IPS DF 6.9 (cell line): Measurements from ENCODE around the gene TRPM3.
A peak's percentile ranks its signal among the peaks of the same experiment; 100 is the strongest.

Source experiments
- DNase-seq: peaks from one replicate; pipeline ENCODE4 v3.0.0-alpha.2; 2013; ENCODE audit warnings: low read depth, low spot score
- H3K27ac ChIP-seq: one replicate; pipeline ENCODE4 v1.5.1; 2013; ENCODE audit warnings: low read length, control low read depth
- H3K27me3 ChIP-seq: 2 replicates; pipeline ENCODE4 v1.6.1; 2013; ENCODE audit warnings: mild to moderate bottlenecking, low read length; ENCODE audit not compliant: control insufficient read depth, insufficient read depth
- H3K36me3 ChIP-seq: 2 replicates; pipeline ENCODE4 v1.6.1; 2013; ENCODE audit warnings: low read length; ENCODE audit not compliant: control insufficient read depth, insufficient read depth
- H3K4me1 ChIP-seq: 2 replicates; pipeline ENCODE4 v1.6.1; 2013; ENCODE audit warnings: low read length; ENCODE audit not compliant: control insufficient read depth, insufficient read depth
- H3K4me3 ChIP-seq: 2 replicates; pipeline ENCODE4 v1.5.1; 2013; ENCODE audit warnings: mild to moderate bottlenecking, low read length
- H3K9me3 ChIP-seq: 2 replicates; pipeline ENCODE4 v1.6.1; 2013; ENCODE audit warnings: low read length, inconsistent platforms; ENCODE audit not compliant: control insufficient read depth, insufficient read depth
- WGBS: extraction: QIAGEN DNeasy Blood & Tissue Kit; methylation state at CpG from one replicate; pipeline ENCODE4 v1.1.7; 2013; ENCODE audit warnings: mixed read lengths, missing lambda C conversion rate; ENCODE audit not compliant: insufficient read length, insufficient coverage; 5-methylcytosine and 5-hydroxymethylcytosine counted together

TRPM3 gene

GRCh38 chr9:71128796-71129195 is 7.4 kb upstream of the TRPM3 start:
- Histone ChIP-seq H3K27me3 (no peaks in the 10 kb centered on the region), H3K36me3 (no peaks in the 10 kb centered on the region), H3K27ac (no peak overlapping the region), H3K4me3 (no peak overlapping the region), H3K4me1 (no peaks in the 10 kb centered on the region), H3K9me3 (no peaks in the 10 kb centered on the region)
- DNase-seq = no peak
- no CpG with 5 or more reads among the region's 2 CpGs for WGBS

GRCh38 chr9:71127301-71127700 is 5.9 kb upstream of the TRPM3 start:
- no peak overlapping the region for H3K4me3 ChIP-seq
- no CpG with 5 or more reads among the region's 2 CpGs for WGBS
- no peaks in the 10 kb centered on the region for H3K36me3 ChIP-seq
- peaks cover 4% of the 10 kb centered on the region; the same call in 1 of the 2 replicates for H3K4me1 ChIP-seq
- no peak for DNase-seq
- H3K9me3 ChIP-seq = no peaks in the 10 kb centered on the region
- H3K27ac ChIP-seq = no peak overlapping the region
- H3K27me3 ChIP-seq = no peaks in the 10 kb centered on the region

- peaks cover 6% of the 10 kb centered on the region; the same call in 1 of the 2 replicates for H3K4me1 ChIP-seq
- no peak for DNase-seq
- H3K4me3 ChIP-seq = no peak overlapping the region
- no peaks in the 10 kb centered on the region for H3K27me3 ChIP-seq
- no peaks in the 10 kb centered on the region for H3K36me3 ChIP-seq
- H3K27ac ChIP-seq = no peak overlapping the region
- no peaks in the 10 kb centered on the region for H3K9me3 ChIP-seq
- WGBS = no CpG with 5 or more reads among the region's 6 CpGs
These were observed 1.0 kb upstream of the TRPM3 start for GRCh38 chr9:71122421-71122820.

GRCh38 chr9:71122022-71122275 is 528 bp upstream of the TRPM3 start:
- no peaks in the 10 kb centered on the region for H3K27me3 ChIP-seq
- peaks cover 6% of the 10 kb centered on the region; the same call in 1 of the 2 replicates for H3K4me1 ChIP-seq
- H3K36me3 ChIP-seq = no peaks in the 10 kb centered on the region
- no peaks in the 10 kb centered on the region for H3K9me3 ChIP-seq
- H3K27ac ChIP-seq = peak overlapping the region; percentile 0
- no CpG with 5 or more reads among the region's 1 CpG for WGBS
- no peak for DNase-seq
- H3K4me3 ChIP-seq = peak overlapping the region; percentile 43; the same call in 1 of the 2 replicates

- no peaks in the 10 kb centered on the region for H3K9me3 ChIP-seq
- peak overlapping the region; percentile 23 for H3K27ac ChIP-seq
- no peaks in the 10 kb centered on the region for H3K36me3 ChIP-seq
- no peaks in the 10 kb centered on the region for H3K27me3 ChIP-seq
- H3K4me3 ChIP-seq = peak overlapping the region; percentile 43; the same call in 1 of the 2 replicates
- H3K4me1 ChIP-seq = peaks cover 6% of the 10 kb centered on the region; the same call in 1 of the 2 replicates
- WGBS = no CpG with 5 or more reads among the region's 11 CpGs
- peak; percentile 35 for DNase-seq
These were observed 747 bp downstream of the TRPM3 start for GRCh38 chr9:71120501-71121247.

GRCh38 chr9:71119746-71120145 is 1.7 kb downstream of the TRPM3 start:
- no peaks in the 10 kb centered on the region for H3K36me3 ChIP-seq
- no CpG with 5 or more reads among the region's 2 CpGs for WGBS
- H3K4me1 ChIP-seq = peaks cover 8% of the 10 kb centered on the region; the same call in 1 of the 2 replicates
- H3K27ac ChIP-seq = peak overlapping the region; percentile 23
- DNase-seq = peak; percentile 18
- no peak overlapping the region for H3K4me3 ChIP-seq
- H3K27me3 ChIP-seq = no peaks in the 10 kb centered on the region
- H3K9me3 ChIP-seq = no peaks in the 10 kb centered on the region

- H3K4me1 ChIP-seq = peaks cover 6% of the 10 kb centered on the region; the same call in 1 of the 2 replicates
- H3K36me3 ChIP-seq = no peaks in the 10 kb centered on the region
- H3K9me3 ChIP-seq = no peaks in the 10 kb centered on the region
- DNase-seq = no peak
- no peaks in the 10 kb centered on the region for H3K27me3 ChIP-seq
- WGBS = no CpG with 5 or more reads among the region's 2 CpGs
- H3K4me3 ChIP-seq = no peak overlapping the region
- H3K27ac ChIP-seq = no peak overlapping the region
These were observed 3.1 kb downstream of the TRPM3 start for GRCh38 chr9:71118324-71118723.

- Histone ChIP-seq H3K27ac (no peak overlapping the region), H3K4me1 (peaks cover 6% of the 10 kb centered on the region; the same call in 1 of the 2 replicates), H3K36me3 (no peaks in the 10 kb centered on the region), H3K9me3 (no peaks in the 10 kb centered on the region), H3K27me3 (no peaks in the 10 kb centered on the region), H3K4me3 (no peak overlapping the region)
- WGBS = no CpG with 5 or more reads among the region's 3 CpGs
- no peak for DNase-seq
These were observed 5.9 kb downstream of the TRPM3 start for GRCh38 chr9:71115448-71115975.

GRCh38 chr9:71112866-71113265 is 8.6 kb downstream of the TRPM3 start:
- no peaks in the 10 kb centered on the region for H3K9me3 ChIP-seq
- peaks cover 6% of the 10 kb centered on the region; the same call in 1 of the 2 replicates for H3K4me1 ChIP-seq
- no CpG with 5 or more reads among the region's 1 CpG for WGBS

GRCh38 chr9:71108937-71109336 is 12.5 kb downstream of the TRPM3 start:
- Histone ChIP-seq H3K9me3 (no peaks in the 10 kb centered on the region), H3K4me1 (peaks cover 4% of the 10 kb centered on the region; the same call in 1 of the 2 replicates), H3K36me3 (no peaks in the 10 kb centered on the region), H3K4me3 (no peak overlapping the region), H3K27me3 (no peaks in the 10 kb centered on the region), H3K27ac (no peak overlapping the region)
- DNase-seq = no peak
- no CpG with 5 or more reads among the region's 2 CpGs for WGBS

More at GRCh38 chr9:71112866-71113265, 8.6 kb downstream of the TRPM3 start:
- Histone ChIP-seq H3K27me3 (no peaks in the 10 kb centered on the region), H3K4me3 (no peak overlapping the region), H3K27ac (no peak overlapping the region), H3K36me3 (no peaks in the 10 kb centered on the region)
- DNase-seq = no peak

GRCh38 chr9:71106992-71107391 is 14.4 kb downstream of the TRPM3 start:
- H3K27ac ChIP-seq = no peak overlapping the region
- H3K27me3 ChIP-seq = no peaks in the 10 kb centered on the region
- no peaks in the 10 kb centered on the region for H3K36me3 ChIP-seq
- no CpG with 5 or more reads among the region's 5 CpGs for WGBS
- no peak overlapping the region for H3K4me3 ChIP-seq
- no peaks in the 10 kb centered on the region for H3K9me3 ChIP-seq
- DNase-seq = no peak
- 0 out of 2 replicates have a peak, but pooled peaks cover 2% of the 10 kb centered on the region for H3K4me1 ChIP-seq
